ENCODE data around the gene FBXO15. TPM values are rescaled to one million over a fixed set of nuclear protein-coding genes. Genes with fewer than 3 reads are reported as not detected.
A peak's percentile ranks its signal among the peaks of the same experiment; 100 is the strongest.

Gene FBXO15
- total RNA-seq, result under 1 TPM; 0.47 to 0.50 TPM
- under 1 TPM; 0.23 to 0.35 TPM for polyA plus RNA-seq

GRCh38 chr18:74147779-74148542 lies at the start of gene FBXO15, which contains the start of gene TIMM21:
Gene FBXO15 (minus strand): TSS chr18:74147834. CDS start chr18:74147785, 49 bp downstream.
Gene TIMM21 (plus strand): TSS chr18:74148523. CDS start chr18:74148809, 286 bp downstream.
- Histone ChIP-seq H3K4me1 (ENCODE audit: control insufficient read depth in 4 of 4, insufficient read depth in 4 of 4, low read length in 3 of 4) (peaks cover 8 to 29% (median 24%) of the 10 kb centered on the region in 4 donors), H3K9me3 (ENCODE audit: control insufficient read depth in 4 of 4, low read length in 3 of 4) (no peaks in the 10 kb centered on the region), H3K9ac (ENCODE audit: low read depth in 1 of 2, low read length in 2 of 2) (peak within 1 kb of the TSS; percentile 89 to 95), H3K27me3 (ENCODE audit: control insufficient read depth in 4 of 4, insufficient read depth in 4 of 4, low read length in 3 of 4) (no peaks in the 10 kb centered on the region), H3K36me3 (ENCODE audit: control insufficient read depth in 4 of 4, insufficient read depth in 3 of 4, low read depth in 1 of 4, low read length in 3 of 4) (no peaks in the 10 kb centered on the region), H3K27ac (ENCODE audit: low read depth in 1 of 2, low read length in 2 of 2) (peak within 1 kb of the TSS; percentile 98 to 100), H3K4me3 (ENCODE audit: low read depth in 1 of 3, low read length in 3 of 3) (peak within 1 kb of the TSS; percentile 73 to 99 (median 87))
- under 1% methylated on average over 58 of the region's 58 CpGs for WGBS
- peak; percentile 98 for DNase-seq (ENCODE audit: low spot score)
- TF ChIP-seq REST (IDR thresholded peaks at IDR 0.05), result peak; percentile 87
- peak; percentile 63 for TF ChIP-seq ZBTB33 (IDR thresholded peaks at IDR 0.05)
- TF ChIP-seq CTCF (IDR thresholded peaks at IDR 0.05; ENCODE audit: low read depth, low read length, missing input control), result no peak
- peak; percentile 59 for TF ChIP-seq TAF1 (conservative IDR thresholded peaks at IDR 0.05)
- TF ChIP-seq FOXA1 (IDR thresholded peaks at IDR 0.05), result peak; percentile 14
- no peak for TF ChIP-seq RXRA (IDR thresholded peaks at IDR 0.05)
- no peak for TF ChIP-seq NR2F2 (IDR thresholded peaks at IDR 0.05)
- TF ChIP-seq HNF4G (IDR thresholded peaks at IDR 0.05), result no peak
- TF ChIP-seq ATF3 (IDR thresholded peaks at IDR 0.05), result peak; percentile 45
- peak; percentile 58 to 65 for TF ChIP-seq EGR1 (IDR thresholded peaks at IDR 0.05; ENCODE audit: low read depth in 2 of 2)
- TF ChIP-seq MAX (IDR thresholded peaks at IDR 0.05), result peak; percentile 40
- TF ChIP-seq FOXA2 (IDR thresholded peaks at IDR 0.05), result no peak
- TF ChIP-seq RAD21 (IDR thresholded peaks at IDR 0.05), result peak in 1 of 2 donors; percentile 9
- TF ChIP-seq GABPA (IDR thresholded peaks at IDR 0.05 in 1 of 2, conservative IDR thresholded peaks at IDR 0.05 in 1 of 2), result peak in 1 of 2 donors; percentile 68
- TF ChIP-seq SP1 (IDR thresholded peaks at IDR 0.05), result peak; percentile 81
- peak in 1 of 2 donors; percentile 33 for TF ChIP-seq JUND (IDR thresholded peaks at IDR 0.05)
- peak; percentile 96 for TF ChIP-seq YY1 (IDR thresholded peaks at IDR 0.05)
- no peak for TF ChIP-seq HNF4A (conservative IDR thresholded peaks at IDR 0.05)

Data from liver (tissue), 9 donors.